ENCODE results near the gene PDZD7.

DNA sequence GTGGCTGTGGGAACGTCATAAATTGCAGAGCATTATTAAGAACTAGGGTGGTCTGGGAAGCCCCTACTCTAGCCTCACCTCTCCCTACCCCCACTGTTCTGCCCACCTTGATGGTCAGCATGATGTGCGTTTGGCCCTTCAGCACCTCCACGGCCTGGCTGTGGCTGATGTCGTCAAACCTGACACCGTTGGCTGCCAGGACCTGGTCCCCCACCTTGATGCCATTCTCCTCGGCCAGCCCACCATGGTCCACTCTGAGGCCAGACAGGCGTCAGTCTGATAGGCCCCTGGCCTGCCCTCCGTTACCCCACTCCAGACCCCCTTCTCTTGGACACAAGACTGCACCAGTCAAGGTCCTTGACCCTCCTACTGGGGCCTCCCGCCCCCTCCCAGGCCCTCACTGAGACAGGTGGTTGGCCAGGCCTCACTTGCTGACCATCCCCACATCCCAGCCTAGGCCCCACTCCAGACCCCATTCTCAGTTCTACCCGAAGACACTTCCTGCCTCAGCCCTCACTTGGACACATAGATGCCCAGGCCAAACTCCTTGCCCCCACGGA lies 9.2 kb downstream of the PDZD7 start:
- TF ChIP-seq, protein P1, sequence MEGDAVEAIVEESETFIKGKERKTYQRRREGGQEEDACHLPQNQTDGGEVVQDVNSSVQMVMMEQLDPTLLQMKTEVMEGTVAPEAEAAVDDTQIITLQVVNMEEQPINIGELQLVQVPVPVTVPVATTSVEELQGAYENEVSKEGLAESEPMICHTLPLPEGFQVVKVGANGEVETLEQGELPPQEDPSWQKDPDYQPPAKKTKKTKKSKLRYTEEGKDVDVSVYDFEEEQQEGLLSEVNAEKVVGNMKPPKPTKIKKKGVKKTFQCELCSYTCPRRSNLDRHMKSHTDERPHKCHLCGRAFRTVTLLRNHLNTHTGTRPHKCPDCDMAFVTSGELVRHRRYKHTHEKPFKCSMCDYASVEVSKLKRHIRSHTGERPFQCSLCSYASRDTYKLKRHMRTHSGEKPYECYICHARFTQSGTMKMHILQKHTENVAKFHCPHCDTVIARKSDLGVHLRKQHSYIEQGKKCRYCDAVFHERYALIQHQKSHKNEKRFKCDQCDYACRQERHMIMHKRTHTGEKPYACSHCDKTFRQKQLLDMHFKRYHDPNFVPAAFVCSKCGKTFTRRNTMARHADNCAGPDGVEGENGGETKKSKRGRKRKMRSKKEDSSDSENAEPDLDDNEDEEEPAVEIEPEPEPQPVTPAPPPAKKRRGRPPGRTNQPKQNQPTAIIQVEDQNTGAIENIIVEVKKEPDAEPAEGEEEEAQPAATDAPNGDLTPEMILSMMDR (IDR thresholded peaks at IDR 0.05 in 8 of 11, conservative IDR thresholded peaks at IDR 0.05 in 3 of 11): no peak
- TF ChIP-seq POLR2A (IDR thresholded peaks at IDR 0.05) (no peak), POLR2AphosphoS5 (IDR thresholded peaks at IDR 0.05) (no peak)

Measured in spleen (tissue), 7 donors.